T follicular helper cell (primary cell): Measurements from ENCODE around the gene CELF4.

Experiments
- DNase-seq: peaks from one replicate; pipeline ENCODE4 v3.0.0-alpha.2; 2020; ENCODE audit warnings: low read depth

CELF4 gene

GRCh38 chr18:37441821-37442220, 123.8 kb downstream of the CELF4 start:
- DNase-seq = no peak

DNA sequence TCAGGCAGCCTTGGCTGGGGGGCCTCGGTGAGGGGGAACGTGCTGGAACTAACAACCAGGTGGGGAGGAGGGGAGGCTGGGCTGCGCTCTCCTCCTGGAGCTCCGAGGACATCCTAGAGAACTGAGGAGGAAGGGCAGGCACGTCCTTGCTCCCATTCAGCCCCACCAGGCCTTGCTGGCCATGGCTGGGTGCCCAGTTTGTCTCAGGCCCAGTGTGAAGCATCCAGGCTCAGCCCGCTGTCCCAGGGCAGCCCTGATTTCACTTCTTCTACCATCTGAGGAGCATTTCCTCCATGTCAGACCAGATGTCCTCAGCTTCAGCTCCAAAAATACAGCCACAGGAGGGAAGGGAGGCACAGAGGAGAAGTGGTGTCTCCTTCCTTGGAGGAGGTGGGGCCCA, 125.4 kb downstream of the CELF4 start:
- DNase-seq = no peak

GRCh38 chr18:37438417-37439180, 127.0 kb downstream of the CELF4 start:
- no peak for DNase-seq

GRCh38 chr18:37435996-37436395, 129.6 kb downstream of the CELF4 start:
- DNase-seq = no peak

DNA sequence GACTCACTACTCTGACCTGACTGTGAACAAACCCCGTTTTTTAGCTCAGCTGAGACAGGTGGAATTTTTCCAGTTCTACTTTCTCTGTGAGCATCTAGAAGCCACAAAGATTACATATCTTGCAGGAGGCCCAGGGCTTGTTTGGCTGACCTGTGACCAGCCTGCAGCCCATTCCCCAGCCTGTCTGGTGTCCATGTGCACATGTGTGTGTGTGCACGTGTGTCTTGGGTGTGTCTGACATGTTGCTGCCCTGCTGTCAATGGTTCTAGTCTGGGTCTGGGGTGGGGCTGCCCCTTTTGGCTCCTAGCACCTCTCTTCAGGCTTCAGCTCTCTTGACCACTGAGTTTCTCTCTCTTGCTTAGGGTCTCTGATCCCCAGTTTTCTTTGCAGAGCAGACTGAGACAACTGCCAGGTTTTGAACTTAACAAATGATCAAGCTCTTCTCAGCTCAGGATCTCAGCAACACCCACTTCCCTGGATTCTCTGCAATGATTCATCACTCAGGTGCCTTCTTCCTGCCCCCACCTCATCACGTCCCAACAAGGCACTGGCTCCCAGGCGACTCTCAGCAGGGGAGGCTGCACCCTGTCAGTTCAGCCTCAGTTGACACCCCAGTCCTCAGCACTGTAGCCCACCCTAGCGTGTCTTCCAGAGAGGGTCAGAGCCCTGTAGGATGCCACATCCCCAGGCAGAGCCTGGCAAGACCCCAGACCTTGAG, 130.3 kb downstream of the CELF4 start:
- no peak for DNase-seq

GRCh38 chr18:37434161-37434860, 131.3 kb downstream of the CELF4 start:
- DNase-seq = no peak

GRCh38 chr18:37432436-37433195, 133.0 kb downstream of the CELF4 start:
- no peak for DNase-seq

- DNase-seq = no peak
These were observed 135.1 kb downstream of the CELF4 start for GRCh38 chr18:37430357-37431076.

- DNase-seq = no peak
These were observed 135.8 kb downstream of the CELF4 start for GRCh38 chr18:37429791-37430190.

- DNase-seq = no peak
These were observed 137.2 kb downstream of the CELF4 start for GRCh38 chr18:37428288-37428974.

DNA sequence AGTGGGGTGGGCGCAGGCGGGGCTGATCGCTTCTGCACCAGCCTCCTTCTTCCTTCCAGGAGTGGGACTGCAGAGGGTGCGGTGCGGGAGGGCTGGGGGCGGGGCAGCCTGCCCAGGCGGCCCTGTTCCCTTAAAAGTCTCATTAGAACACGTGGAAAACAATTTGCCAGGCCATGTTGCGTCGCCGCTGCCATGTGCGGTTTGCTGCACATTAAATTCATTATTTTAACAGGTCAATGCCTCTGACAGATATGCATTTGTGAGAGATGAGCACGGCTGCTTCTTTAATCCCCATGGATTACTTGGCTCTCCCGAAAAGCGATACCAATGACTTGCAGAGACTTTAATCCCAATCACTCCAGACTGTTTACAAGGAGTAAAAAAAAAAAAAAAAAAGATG, 139.0 kb downstream of the CELF4 start:
- DNase-seq = no peak

DNA sequence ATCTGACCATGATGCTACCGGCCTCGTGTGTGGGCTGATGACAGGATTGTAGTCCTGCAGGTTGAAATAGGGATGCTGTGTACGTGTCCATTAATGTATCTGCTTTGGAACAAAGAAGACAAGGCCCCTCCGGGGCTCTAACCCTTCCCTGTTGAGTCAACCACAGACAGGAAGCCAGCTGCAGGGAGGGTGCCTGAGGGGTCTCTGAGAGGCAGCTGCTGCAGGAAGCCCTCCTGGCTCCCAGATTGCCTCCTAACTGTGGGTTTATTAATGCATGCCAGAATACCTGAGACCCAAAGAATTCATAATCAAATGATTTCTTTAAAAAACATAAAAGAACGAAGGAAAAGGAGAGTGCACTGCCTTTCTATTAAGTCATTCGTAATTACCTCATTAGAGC, 140.4 kb downstream of the CELF4 start:
- DNase-seq = no peak

- no peak for DNase-seq
These were observed 141.1 kb downstream of the CELF4 start for GRCh38 chr18:37424507-37424906.

GRCh38 chr18:37422596-37422995, 143.0 kb downstream of the CELF4 start:
- no peak for DNase-seq

DNA sequence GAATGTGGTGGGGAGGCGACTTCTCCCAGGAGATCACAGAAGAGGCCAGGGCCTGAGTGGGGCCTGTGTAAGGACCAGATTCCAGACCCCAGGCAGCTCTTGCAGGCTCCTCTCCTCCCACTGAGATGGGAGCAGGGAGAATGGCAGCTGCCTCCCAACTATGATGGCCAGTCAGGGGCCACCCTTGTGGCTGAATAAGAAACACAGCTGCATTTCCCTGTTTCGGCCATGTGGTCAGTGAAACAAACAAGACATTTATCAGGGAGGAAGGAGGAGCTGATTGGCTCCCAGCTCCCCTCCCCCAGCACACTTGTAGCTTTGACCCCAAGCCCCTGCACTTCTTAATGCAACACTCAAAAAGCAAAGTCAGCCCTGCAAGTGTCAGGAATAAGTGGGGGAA, 143.5 kb downstream of the CELF4 start:
- no peak for DNase-seq

DNA sequence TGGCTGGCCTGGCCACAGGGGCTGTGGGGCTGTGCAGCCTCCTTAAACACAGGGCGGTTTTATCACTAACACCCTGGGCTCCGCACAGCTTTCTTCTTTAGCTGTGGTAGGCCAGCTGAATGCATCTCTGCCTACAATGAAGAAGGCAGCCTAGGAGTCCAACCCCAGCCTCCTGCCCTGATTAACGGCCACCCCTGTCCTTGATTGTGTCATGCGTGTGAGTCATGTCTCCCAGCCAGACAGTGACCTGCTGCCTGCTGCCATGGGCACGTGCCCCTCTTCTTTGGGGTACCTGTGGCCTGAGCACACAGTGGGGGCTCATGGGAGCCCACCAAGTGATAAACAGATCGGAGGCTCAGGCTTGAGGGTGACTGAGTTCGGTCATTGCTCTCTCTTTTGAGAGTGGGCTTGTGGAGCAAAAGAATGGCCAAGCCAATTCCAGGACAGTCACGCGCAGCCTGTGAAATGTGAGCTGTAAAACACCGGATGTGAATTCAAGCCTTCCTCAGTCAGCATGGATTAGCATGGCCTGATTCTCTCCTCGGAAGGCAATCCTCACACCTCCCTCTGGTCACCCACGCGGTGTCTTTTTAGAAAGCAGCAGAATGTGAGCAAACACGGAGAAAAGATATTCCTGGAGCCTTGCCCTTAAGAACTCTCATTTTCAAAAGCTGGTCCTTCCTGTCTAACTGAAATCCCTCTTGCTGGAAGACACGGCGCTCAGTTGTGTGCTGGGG, 144.1 kb downstream of the CELF4 start:
- no peak for DNase-seq

DNA sequence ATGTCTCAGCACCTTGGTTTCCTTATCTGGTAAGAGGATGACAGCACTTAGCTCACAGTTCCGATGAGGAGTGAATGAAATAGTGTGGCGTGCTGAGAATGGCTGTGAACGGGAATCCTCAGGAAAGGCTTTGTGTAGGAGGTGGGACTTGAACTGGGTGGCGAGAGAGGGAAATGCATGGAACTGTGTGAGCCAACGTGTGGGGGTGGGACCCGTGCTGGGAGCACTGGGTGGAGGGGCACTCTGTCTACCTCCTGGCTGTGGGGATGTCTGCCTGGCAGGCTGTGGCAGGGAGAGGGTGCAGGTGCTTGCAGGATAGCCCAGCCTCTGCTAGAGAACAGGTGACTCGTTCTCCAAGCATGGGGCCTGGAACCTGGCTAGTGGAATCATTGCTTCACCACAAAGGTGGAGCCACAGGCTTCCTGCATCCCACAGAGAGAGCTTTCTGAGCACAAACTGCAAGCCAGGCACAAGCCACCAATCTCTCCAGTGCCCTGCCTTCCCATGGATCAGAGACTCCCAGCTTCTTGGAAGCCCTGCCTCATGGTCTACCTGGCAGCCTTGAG, 145.2 kb downstream of the CELF4 start:
- DNase-seq = no peak

GRCh38 chr18:37419866-37420265, 145.7 kb downstream of the CELF4 start:
- no peak for DNase-seq

GRCh38 chr18:37419315-37419714, 146.3 kb downstream of the CELF4 start:
- DNase-seq = no peak

DNA sequence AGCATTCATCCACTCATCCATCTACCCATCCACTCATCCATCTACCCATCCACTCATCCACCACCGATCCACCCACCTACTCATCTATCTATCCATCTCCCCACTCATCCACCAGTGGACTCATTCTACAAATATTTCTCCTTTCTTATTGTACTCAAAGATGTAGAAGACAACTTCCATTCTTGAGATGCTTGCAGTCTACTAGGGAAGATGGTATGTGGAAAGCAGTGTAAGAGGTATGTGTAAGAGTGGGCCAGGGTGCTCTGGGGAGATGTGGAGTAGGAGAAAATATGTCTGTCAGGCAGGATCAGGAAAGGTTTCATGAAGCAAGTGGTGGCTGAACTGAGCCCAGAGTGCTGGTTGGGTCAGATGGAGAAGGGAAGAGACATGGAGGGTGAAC, 150.8 kb downstream of the CELF4 start:
- DNase-seq = no peak
